SK-N-SH treated with all-trans-retinoic acid at 6 μM for 48 hours (cell line): Measurements from ENCODE around the gene SORCS3.

Experiments
- ATAC-seq: fragments of 200-7000 bp; cut with Tn5 transposase; 3 replicates; pipeline ENCODE4 v1.9.1; 2020; ENCODE audit warnings: mild to moderate bottlenecking, moderate library complexity
- ARNTL ChIP-seq: fragments of 450-650 bp; formaldehyde crosslinking; IDR thresholded peaks from 2 replicates; pipeline ENCODE4 v1.5.0; 2020; ENCODE audit warnings: low read depth, mild to moderate bottlenecking, moderate library complexity, borderline replicate concordance
- CSDC2 ChIP-seq: fragments of 250-450 bp; sonication (Bioruptor Pico); IDR thresholded peaks from 2 replicates; pipeline ENCODE4 v1.5.0; 2020; ENCODE audit warnings: mild to moderate bottlenecking, moderate library complexity
- GLIS3 ChIP-seq: fragments of 250-450 bp; sonication (Bioruptor Pico); IDR thresholded peaks from 2 replicates; pipeline ENCODE4 v1.5.0; 2020; ENCODE audit warnings: mild to moderate bottlenecking, moderate library complexity
- ISL1 ChIP-seq: fragments of 250-450 bp; sonication (Bioruptor Pico); IDR thresholded peaks from 2 replicates; pipeline ENCODE4 v2.1.2; 2022; ENCODE audit warnings: mild to moderate bottlenecking, moderate library complexity
- OSR1 ChIP-seq: fragments of 250-450 bp; sonication (Bioruptor Pico); IDR thresholded peaks from 2 replicates; pipeline ENCODE4 v1.8.0; 2022; ENCODE audit warnings: moderate library complexity, mild to moderate bottlenecking, inconsistent platforms
- PATZ1 ChIP-seq: fragments of 250-450 bp; sonication (Bioruptor Pico); IDR thresholded peaks from 2 replicates; pipeline ENCODE4 v1.8.0; 2020; ENCODE audit warnings: mild to moderate bottlenecking, moderate library complexity, borderline replicate concordance
- PPARA ChIP-seq: fragments of 250-450 bp; sonication (Bioruptor Pico); IDR thresholded peaks from 2 replicates; pipeline ENCODE4 v1.5.0; 2020; ENCODE audit warnings: mild to moderate bottlenecking, borderline replicate concordance
- RARB ChIP-seq: fragments of 250-450 bp; sonication (Bioruptor Pico); IDR thresholded peaks from 2 replicates; pipeline ENCODE4 v1.8.0; 2021; ENCODE audit warnings: mild to moderate bottlenecking, moderate library complexity
- SNAI2 ChIP-seq: fragments of 250-450 bp; sonication (Bioruptor Pico); IDR thresholded peaks from 2 replicates; pipeline ENCODE4 v1.5.0; 2020; ENCODE audit warnings: mild to moderate bottlenecking, moderate library complexity
- TSHZ2 ChIP-seq: fragments of 250-450 bp; sonication (Bioruptor Pico); IDR thresholded peaks from 2 replicates; pipeline ENCODE4 v1.5.0; 2020; ENCODE audit warnings: mild to moderate bottlenecking, moderate library complexity
- ZC3H10 ChIP-seq: fragments of 250-450 bp; sonication (Bioruptor Pico); IDR thresholded peaks from 2 replicates; pipeline ENCODE4 v1.5.1; 2021; ENCODE audit warnings: mild to moderate bottlenecking, moderate library complexity
- ZFP3 ChIP-seq: fragments of 250-450 bp; sonication (Bioruptor Pico); IDR thresholded peaks from 2 replicates; pipeline ENCODE4 v1.5.0; 2020; ENCODE audit warnings: mild to moderate bottlenecking, moderate library complexity
- ZNF70 ChIP-seq: fragments of 450-650 bp; formaldehyde crosslinking; IDR thresholded peaks from 2 replicates; pipeline ENCODE4 v1.5.0; 2020; ENCODE audit warnings: mild to moderate bottlenecking, moderate library complexity
- ZNF8 ChIP-seq: fragments of 450-650 bp; formaldehyde crosslinking; IDR thresholded peaks from 2 replicates; pipeline ENCODE4 v1.5.0; 2020; ENCODE audit warnings: mild to moderate bottlenecking, moderate library complexity
- TF ChIP-seq, protein P1 (sequence below): fragments of 250-450 bp; sonication (Bioruptor Pico); IDR thresholded peaks from 2 replicates; pipeline ENCODE4 v1.5.1; 2020; ENCODE audit warnings: low read depth, mild to moderate bottlenecking, moderate library complexity

The SORCS3 gene

DNA sequence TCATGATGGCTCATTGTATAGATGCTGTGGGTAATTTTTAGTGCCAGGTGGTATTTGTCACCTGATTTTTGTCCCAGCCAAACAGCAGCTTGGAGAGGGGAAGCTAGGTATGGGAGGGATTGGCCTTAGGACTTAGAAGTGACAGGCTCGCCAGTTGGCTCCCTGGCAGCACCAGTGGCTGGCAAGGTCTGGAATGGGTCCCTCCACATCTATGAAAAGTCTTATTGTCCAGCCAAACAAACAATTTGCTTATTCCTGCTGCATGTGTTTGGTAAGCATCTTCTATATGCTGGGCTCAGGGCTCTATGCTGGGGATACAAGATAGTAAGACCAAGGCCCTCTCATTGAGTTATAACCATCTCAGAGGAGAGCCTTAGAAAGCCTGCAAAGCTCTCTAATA lies 42.5 kb downstream of the SORCS3 start:
- no peak for ATAC-seq
- TF ChIP-seq ZNF8 (no peak), ISL1 (no peak), ZC3H10 (CRISPR knock-in tag) (no peak), ARNTL (CRISPR knock-in tag) (no peak), TSHZ2 (no peak), ZFP3 (CRISPR knock-in tag) (no peak), PATZ1 (CRISPR knock-in tag) (no peak)

- TF ChIP-seq ZNF70 (CRISPR knock-in tag) (no peak), TSHZ2 (no peak), RARB (CRISPR knock-in tag) (no peak), GLIS3 (no peak), PPARA (no peak), PATZ1 (CRISPR knock-in tag) (no peak)
- no peak for ATAC-seq
These were observed 45.7 kb downstream of the SORCS3 start for GRCh38 chr10:104686829-104687228.

DNA sequence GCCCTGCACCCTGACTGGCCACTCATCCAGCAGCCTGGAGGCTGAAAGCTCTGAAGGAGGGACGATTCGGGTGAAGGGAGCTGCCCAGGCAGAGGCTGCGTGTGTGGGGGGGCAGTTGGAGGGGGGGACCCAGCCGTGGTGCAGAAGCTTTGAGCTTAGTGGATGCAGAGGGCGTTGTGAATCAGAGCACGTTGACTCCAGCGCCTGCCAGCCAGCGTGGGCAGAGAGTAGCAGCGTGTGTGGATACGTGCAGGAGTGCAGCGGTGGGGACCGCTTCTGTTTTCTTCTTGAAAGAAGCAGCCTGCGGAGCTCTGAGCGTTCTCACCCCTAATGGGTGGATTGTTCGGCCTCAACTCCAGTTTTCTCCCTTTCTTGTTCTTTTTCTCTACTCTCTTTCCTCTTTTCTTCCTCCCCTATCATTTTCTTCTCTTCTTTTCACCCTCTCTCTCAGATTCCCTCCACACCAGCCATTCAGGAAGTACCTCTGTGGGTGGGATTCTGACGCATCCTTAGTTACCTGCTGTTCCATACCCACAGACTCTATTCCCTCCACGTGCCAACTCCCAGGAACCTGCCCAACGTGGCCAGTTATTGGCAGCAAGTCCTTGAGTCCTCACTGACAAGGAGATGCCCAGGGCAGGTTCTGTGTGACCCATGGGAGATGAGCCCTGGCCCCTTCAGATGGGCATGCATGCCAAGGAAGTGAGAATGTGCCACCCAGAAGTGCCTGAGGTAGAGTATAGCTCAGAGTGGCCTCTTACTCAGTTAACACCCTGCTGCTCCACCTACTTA lies 47.4 kb downstream of the SORCS3 start:
- ATAC-seq, result no peak
- no peak for TF ChIP-seq CSDC2 (CRISPR knock-in tag)
- no peak for TF ChIP-seq RARB (CRISPR knock-in tag)
- TF ChIP-seq OSR1, result no peak
- no peak for TF ChIP-seq SNAI2 (CRISPR knock-in tag)
- TF ChIP-seq ZNF70 (CRISPR knock-in tag), result no peak
- no peak for TF ChIP-seq ARNTL (CRISPR knock-in tag)
- no peak for TF ChIP-seq ZNF8
- no peak for TF ChIP-seq ZC3H10 (CRISPR knock-in tag)
- TF ChIP-seq PPARA, result no peak
- no peak for TF ChIP-seq ZFP3 (CRISPR knock-in tag)
- TF ChIP-seq, protein P1, sequence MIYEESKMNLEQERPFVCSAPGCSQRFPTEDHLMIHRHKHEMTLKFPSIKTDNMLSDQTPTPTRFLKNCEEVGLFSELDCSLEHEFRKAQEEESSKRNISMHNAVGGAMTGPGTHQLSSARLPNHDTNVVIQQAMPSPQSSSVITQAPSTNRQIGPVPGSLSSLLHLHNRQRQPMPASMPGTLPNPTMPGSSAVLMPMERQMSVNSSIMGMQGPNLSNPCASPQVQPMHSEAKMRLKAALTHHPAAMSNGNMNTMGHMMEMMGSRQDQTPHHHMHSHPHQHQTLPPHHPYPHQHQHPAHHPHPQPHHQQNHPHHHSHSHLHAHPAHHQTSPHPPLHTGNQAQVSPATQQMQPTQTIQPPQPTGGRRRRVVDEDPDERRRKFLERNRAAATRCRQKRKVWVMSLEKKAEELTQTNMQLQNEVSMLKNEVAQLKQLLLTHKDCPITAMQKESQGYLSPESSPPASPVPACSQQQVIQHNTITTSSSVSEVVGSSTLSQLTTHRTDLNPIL (CRISPR knock-in tag), result no peak
- no peak for TF ChIP-seq PATZ1 (CRISPR knock-in tag)
- TF ChIP-seq, all 23 proteins: peak for 0
